HEK293T (cell line): ENCODE results near the gene PRG3.

Source experiments
- FOXA1 ChIP-seq: fragments of 450-650 bp; IDR thresholded peaks from 2 replicates; pipeline ENCODE4 v1.6.1; 2016; ENCODE audit warnings: mild to moderate bottlenecking
- FOXM1 ChIP-seq: fragments of 450-650 bp; IDR thresholded peaks from 2 replicates; pipeline ENCODE4 v1.6.1; 2017; ENCODE audit warnings: mild to moderate bottlenecking, borderline replicate concordance
- SP1 ChIP-seq: fragments of 450-650 bp; IDR thresholded peaks from 2 replicates; pipeline ENCODE4 v1.6.1; 2017
- SUZ12 ChIP-seq: fragments of 450-650 bp; IDR thresholded peaks from 2 replicates; pipeline ENCODE4 v1.6.1; 2016; ENCODE audit warnings: mild to moderate bottlenecking

DNA sequence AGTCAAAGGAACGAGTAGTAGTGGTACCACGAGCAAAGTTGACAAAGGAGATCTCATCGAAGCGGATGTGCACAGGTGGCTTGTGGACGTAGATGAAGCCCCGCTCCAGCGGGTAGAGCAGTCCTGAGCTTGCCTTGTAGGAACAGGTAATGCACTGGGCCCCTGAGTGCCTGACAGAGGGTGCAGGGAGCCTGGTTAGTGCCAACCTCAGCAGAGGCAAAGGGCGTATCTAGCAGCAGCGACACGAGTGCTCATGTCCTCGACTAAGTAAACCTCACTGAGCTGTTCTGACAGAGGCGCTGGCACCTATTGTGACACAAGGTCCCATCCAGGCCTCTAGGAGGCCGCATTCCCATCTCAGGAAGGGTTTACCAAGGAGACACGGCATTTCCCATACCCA is 49.2 kb downstream of the PRG3 start:
- TF ChIP-seq FOXM1 (no peak), SUZ12 (no peak), SP1 (no peak), FOXA1 (no peak)
